GM19397 (cell line): ENCODE results near the gene CHN1.

Source experiments
- ATAC-seq: cut with Tn5 transposase; IDR thresholded peaks from one replicate; pipeline ENCODE4 v1.9.1; 2021; ENCODE audit warnings: mild to moderate bottlenecking, moderate library complexity; ENCODE audit not compliant: unreplicated experiment

CHN1 gene

DNA sequence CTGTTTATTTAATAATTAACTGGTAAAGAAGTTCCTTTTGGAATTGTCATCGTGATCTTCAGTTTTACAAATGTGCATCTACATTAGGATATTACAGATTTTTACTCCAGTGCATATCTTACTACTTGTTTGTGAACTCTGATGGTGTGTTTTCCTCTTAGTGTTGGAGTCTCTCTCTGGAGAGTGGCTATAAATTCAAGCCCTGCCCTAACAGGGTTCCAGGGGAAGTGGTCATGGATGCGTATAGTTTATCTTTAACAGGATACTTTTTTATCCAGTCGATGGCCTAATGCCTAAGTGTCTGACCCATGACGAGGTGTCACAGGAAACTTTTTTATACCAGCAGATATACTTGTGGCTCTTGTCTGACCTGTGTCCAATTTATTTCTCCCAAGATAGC, 75.4 kb downstream of the CHN1 start:
- ATAC-seq = no peak

DNA sequence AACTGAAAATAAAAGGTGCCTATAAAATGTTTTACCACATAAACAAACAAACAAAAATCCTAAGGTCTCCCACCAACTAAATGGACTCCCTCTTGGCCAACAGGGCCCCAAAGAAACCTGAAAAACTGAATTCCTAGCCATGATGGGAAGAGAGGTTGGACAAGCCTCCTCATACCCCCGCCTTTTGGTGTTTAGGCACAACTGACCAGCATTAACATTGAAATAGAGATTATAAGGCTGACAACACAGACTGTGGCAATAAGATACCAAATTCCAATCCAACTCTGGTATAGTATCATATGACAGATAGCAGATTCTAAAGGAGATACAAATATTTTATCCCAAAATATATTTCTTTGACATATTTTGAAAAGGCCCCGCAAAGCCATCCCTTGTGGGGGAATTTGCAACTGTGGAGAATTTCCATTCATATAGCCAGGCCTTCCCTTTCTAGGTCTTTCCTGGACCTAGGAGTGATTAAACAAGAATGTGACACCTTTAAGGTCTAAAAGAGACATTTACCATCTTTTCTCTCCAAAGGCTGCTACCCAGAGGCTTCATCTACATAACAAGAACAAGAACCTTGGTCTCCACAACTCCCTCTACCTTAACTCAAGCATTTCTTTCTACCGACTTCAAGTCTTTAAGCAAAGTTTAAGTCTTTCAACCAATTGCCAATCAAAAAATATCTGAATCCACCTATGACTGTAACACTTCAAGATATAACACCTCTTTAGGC, 80.0 kb downstream of the CHN1 start:
- no peak for ATAC-seq

- no peak for ATAC-seq
Observed at GRCh38 chr2:174924061-174924693, 81.0 kb downstream of the CHN1 start.

DNA sequence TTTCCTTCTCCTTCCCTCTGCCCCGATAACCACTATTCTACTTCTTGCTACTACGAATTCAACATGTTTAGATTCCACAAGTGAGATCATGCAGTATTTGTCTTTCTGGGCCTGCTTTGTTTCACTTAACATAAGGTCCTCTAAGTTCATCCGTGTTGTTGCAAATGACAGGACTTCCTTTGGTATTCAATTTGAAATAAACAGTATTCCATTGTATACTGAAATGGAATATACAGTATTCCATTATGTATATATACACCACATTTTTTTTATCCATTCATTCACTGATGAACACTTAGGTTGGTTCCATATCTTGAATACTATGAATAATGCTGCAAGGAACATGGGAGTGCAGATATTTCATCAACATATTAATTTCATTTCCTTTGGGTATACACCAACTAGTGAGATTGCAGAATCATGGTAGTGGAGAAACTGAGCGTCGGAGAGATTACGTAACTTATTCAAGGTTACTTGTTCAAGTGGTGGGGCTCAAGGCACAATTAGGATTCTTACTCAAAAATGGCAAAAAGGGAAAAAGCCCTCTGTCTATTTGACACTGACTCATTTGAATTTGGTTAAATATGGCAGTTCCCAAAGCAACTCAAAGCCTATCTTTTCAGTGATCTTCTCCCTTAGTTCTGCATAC, 85.1 kb downstream of the CHN1 start:
- no peak for ATAC-seq

- no peak for ATAC-seq
Observed at GRCh38 chr2:174918886-174919526, 86.2 kb downstream of the CHN1 start.

- ATAC-seq = no peak
Observed at GRCh38 chr2:174916270-174916930, 88.8 kb downstream of the CHN1 start.

- no peak for ATAC-seq
Observed at GRCh38 chr2:174914853-174915760, 90.1 kb downstream of the CHN1 start.

GRCh38 chr2:174908284-174908683, 96.9 kb downstream of the CHN1 start:
- no peak for ATAC-seq

- no peak for ATAC-seq
Observed at GRCh38 chr2:174903264-174903556, 102.0 kb downstream of the CHN1 start.

DNA sequence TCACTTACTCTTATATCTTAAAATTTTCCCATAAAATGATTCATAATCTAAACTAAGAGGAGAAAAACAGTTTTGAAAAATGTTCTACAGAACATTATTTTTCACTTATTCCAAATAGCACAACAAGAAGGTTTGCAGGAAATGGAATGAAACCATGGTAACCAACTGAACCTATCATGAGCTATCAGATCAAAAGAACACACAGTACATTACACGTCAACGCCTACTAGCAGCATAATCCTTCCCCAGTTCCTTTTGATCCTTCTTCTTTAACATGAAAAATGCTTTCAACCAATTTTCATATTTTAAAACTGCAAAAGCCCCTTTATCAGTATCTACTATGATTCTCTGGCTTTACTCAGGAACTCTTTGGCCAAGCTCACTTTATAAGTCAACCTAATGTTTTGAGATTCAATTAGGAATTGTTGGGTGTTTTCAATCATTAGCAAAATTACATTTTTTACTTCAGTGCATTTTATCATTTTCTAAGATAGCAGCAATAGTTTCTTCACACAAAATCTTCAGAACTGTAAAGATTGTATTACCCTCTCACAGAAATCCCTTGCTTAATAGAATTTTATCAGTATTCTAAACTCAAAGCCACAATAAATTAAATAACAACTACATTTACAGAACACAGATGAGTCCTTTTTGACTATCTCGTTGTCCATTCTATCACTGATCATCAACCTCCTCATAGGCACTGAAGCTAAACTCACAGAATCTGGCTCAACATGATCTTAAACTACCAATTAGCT, 102.5 kb downstream of the CHN1 start:
- no peak for ATAC-seq

DNA sequence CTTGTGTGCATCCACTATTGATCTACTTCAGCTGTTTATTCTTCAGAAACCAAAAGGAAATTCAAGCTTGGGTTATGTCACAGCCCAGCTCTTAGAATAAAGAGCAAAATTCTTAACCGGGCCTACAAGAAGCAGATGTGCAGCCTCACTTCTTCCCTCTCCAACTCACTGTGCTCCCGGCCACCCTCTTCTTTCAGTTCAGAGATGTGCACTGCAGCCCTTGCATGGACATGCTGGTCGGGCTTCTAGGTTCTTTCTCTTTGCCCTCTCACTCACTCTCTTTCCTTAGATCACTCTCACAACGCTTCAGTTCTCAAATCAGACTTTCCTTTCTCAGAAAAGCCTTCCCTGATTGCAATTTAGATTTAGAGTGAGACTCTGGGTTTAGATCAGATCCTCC, 104.1 kb downstream of the CHN1 start:
- no peak for ATAC-seq

DNA sequence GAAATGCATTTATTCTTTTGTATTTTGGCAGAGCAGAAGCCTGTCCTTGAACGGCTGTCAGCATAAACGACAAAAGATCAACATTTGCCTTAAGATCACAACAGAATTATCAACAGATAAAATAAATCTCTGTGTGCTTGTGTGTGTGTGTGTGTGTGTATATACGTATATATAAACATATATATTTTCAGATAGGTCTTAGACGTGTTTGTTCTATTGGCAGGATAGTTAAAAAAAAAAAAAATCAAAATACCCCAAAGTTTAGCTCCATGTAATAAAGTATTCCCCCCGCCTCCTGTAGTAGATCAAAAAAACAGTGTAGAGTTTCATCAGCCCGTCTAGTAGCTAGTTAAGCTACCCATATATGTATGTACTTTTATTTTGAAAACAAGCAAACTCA, 107.9 kb downstream of the CHN1 start:
- no peak for ATAC-seq

- ATAC-seq = no peak
Observed at GRCh38 chr2:174893018-174893417, 112.2 kb downstream of the CHN1 start.

DNA sequence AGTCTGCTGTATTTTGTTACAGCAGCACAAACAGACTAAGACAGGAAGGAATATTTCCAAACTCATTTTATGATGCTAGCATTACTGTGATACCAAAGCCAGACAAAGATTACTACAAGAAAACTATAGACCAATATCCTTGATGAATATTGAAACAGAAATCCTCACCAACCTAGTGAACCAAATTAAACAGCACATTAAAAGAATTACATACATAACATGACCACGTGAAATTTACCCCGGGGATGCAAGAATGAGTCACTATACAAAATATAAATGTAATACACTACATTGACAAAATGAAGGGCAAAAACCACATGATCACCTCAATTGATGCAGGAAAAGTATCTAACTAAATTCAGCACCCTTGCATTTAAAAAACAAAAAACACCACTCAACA, 112.6 kb downstream of the CHN1 start:
- no peak for ATAC-seq

GRCh38 chr2:174888646-174889271, 116.4 kb downstream of the CHN1 start:
- ATAC-seq = no peak

DNA sequence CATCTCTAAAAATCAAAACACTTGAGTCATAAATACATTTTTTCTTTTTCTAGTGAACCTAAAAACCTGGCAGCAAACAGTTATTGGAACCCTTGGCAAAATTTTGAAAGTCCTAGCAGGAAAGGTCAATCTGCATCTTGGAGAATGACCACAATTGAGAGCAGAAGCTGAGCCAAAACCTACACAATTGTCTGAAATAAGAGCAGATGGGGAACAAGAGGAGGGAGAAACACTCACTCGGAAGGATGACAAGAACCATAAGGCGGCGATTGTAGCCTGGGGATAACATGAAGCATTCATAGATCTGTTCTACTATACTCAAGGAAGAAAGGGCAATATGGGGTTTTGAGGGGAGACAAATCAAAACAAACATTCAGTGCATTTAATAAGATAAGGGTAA, 117.0 kb downstream of the CHN1 start:
- ATAC-seq = no peak

- ATAC-seq = no peak
Observed at GRCh38 chr2:174882416-174882815, 122.8 kb downstream of the CHN1 start.

- ATAC-seq = no peak
Observed at GRCh38 chr2:174881678-174882077, 123.5 kb downstream of the CHN1 start.

GRCh38 chr2:174878537-174879147, 126.5 kb downstream of the CHN1 start:
- ATAC-seq = no peak
